NCI-H1694 (cell line): ENCODE data around the gene C16orf90.
"Not testable (repeated sequence)": the region's sequence is repeated elsewhere in the genome, so short reads cannot be mapped to it uniquely, and the experiment has no call there.

ENCODE experiments used
- DNase-seq: peaks from one replicate; lab custom pipeline; 2025; lab: John Stamatoyannopoulos, UW

Gene C16orf90

DNA sequence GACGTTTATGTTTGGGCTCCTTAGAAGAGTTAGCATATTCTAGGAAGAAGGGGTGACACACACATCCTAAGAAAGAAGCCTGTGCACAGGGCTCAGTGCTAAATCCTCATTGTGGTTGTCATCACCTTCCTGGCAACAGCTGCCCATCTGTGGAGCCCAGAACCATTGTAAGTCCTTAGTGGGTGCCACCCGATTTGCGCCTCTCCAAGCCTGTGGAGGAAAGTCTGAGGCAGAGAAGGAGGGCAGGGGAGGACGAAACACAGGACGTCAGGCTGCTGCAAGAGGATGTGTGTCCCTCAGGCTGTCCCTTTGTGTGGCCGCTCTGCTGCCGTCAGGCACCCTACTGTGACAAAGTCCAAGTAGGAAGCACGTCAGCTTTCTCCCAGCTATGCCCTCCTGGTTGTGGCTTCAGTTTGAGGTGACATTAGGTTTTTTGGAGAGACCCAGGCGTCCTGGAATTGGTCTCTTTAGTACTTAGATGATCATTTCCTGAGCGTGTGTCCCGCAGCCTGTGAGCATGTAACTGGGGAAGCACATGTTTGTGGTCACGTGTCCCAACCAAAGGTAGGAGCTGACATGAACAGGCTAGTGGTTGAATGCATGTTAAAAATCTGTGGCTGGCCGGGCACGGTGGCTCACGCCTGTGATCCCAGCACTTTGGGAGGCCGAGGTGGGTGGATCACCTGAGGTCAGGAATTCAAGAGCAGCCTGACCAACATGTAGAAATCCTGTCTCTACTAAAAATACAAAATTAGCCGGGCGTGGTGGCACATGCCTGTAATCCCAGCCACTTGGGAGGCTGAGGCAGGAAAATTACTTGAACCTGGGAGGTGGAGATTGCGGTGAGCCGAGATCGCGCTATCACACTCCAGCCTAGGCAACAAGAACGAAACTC, 16.2 kb upstream of the C16orf90 start:
- no peak for DNase-seq

DNA sequence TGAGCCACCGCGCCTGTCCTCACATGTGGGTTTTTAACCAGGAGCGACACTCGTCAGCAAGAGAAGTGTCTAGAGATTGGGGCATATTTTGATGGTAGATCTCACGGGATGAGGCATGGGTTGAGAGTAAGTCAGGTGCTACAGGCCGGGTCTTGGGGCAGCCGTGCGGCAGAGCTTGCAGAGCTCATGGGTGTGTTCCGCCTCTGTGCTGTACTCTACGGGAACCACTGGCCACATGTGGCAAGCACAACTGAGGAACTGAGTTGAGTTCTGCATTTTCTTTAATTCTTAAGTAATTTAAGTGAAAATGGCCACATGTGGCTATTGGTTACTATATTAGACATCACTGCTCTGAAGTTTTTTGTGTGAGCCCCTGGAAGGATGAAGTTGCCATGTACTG, 15.1 kb upstream of the C16orf90 start:
- no peak for DNase-seq

DNA sequence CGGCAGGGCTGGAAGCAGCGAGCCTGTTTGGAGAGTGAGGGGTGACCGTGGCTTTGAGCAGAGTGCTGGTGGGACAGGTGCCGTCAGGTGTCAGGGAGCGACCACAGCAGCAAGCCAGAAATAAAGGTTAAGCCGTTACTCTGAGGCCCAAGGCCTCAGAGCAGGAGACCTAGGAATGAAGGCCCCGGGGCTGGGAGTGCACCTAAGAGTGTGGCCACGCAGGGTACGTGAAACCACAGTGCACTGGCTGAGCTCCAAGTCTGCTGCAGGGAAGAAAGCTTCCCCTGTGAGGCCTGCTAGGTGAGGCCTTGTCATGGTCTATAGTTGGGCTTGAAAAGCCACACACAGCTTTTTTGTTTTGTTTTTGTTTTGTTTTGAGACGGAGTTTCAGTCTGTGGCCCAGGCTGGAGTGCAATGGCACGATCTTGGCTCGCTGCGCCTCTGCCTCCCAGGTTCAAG, 14.2 kb upstream of the C16orf90 start:
- DNase-seq = no peak

DNA sequence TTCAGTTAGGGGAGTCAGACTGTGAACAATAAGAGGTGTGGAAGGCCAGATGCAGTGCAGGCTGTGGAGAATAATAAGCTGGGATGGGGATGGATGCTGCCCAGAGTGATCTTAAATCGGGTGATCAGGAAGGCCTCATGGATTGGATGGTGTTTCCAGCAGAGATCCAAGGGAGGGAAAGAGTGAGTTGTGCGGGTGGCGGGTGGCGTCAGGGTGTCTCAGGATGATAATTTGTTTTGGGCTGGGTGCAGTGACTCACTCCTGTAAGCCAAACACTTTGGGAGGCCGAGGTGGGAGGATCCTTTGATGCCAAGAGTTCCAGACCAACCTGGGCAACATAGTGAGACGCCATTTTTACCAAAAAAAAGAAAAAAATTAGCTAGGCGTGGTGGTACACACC, 13.4 kb upstream of the C16orf90 start:
- DNase-seq = no peak

DNA sequence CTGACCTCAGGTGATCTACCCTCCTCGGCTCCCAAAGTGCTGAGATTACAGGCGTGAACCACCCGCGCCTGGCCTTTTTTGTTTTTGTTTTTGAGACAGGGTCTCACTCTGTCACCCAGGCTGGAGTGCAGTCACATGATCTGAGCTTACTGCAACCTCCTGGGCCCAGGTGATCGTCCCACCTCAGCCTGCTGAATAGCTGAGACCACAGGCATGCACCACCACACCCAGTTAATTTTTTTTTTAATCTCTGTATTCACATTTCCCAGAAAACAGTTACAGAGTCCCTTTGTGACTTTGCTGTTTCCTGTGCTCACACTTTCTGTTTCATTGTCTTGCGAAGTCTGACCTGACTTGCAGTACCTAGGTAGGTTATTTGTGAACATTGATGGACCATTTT, 8.2 kb upstream of the C16orf90 start:
- DNase-seq = no peak

DNA sequence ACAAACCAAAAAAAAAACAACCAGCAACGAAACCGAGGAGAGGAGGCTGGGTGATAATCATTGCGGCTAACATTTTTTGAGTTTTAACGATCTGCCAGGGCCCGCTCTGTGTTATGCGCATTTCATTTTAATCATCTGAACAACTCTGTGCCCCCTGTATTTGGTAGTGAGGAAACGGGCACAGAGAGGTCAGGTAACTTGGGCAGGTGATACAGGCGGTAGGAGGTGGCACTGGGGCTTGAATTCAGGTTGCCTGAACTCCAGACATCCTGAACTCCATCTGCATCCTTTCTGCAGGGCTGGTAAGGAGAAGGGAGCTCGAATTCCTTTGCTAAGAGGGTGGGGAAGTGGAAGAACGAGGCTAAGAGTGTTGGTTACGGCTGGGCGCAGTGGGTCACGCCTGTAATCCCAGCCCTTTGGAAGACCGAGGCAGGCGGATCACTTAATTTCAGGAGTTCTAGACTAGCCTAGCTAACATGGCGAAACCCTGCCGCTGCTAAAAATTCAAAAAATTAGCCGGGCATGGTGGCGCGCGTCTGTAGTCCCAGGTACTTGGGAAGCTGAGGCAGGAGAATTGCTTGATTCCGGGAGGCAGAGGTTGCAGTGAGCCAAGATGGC, 6.6 kb upstream of the C16orf90 start:
- no peak for DNase-seq

DNA sequence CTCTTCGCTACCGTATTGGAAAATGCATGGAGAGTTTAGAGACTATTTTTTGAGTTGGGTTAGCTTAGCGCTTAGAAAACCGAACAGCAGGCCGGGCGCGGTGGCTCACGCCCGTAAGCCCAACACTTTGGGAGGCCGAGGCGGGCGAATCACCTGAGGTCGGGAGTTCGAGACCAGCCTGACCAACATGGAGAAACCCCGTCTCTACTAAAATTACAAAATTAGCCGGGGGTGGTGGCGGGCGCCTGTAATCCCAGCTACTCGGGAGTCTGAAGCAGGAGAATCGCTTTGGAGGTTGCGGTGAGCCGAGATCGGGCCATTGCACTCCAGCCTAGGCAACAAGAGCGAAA, 6.1 kb upstream of the C16orf90 start:
- not testable (repeated sequence) for DNase-seq

DNA sequence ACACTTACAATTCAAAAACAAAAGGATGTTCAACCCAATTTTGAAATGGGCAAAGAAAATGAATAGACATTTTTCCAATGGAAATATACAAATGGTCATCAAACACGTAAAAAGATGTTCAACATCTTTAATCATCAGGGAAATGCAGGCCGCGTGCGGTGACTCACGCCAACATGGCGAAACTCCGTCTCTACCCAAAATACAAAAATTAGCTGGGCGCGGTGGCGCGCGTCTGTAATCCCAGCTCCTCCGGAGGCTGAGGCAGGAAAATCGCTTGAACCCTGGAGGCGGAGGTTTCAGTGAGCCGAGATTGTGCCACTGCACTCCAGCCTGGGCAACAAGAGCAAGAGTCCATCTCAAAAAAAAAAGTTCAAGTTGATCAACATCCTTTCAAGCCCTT, 3.7 kb upstream of the C16orf90 start:
- no peak for DNase-seq

DNA sequence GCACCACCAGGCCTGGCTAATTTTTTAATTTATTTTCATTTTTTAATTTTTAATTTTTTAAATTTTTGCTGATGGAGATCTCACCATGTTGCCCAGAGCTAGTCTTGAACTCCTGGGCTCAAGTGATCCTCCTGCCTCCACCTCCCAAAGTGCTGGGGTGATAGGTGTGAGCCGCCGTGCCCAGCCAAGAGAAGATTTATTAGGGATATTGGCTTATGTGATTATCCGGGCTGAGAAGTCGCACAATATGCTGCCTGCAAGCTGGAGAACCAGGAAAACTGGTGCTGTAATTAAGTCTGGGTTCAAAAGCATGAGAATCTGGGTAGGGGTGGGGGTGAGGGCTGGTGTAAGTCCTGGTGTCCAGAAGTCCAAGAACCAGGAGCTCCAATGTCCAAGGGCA, 2.5 kb upstream of the C16orf90 start:
- DNase-seq = no peak

DNA sequence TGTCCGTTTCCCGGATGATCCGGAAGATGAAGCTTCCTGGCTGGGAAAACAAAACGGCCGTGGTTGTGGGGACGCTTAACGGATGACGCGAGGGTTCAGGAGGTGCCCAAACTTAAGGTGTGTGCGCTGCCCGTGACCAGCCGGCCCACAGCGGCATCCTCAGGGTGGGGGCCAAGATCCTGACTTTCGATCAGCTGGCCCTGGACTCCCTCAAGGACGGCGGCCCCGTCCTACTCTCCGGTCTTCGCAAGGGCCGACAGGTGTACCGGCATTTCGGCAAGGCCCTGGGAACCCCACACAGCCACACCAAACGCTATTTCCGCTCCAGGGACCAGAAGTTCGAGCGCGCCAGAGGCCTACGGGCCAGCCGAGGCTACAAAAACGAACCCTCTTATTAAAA, 1.1 kb upstream of the C16orf90 start:
- no peak for DNase-seq

DNA sequence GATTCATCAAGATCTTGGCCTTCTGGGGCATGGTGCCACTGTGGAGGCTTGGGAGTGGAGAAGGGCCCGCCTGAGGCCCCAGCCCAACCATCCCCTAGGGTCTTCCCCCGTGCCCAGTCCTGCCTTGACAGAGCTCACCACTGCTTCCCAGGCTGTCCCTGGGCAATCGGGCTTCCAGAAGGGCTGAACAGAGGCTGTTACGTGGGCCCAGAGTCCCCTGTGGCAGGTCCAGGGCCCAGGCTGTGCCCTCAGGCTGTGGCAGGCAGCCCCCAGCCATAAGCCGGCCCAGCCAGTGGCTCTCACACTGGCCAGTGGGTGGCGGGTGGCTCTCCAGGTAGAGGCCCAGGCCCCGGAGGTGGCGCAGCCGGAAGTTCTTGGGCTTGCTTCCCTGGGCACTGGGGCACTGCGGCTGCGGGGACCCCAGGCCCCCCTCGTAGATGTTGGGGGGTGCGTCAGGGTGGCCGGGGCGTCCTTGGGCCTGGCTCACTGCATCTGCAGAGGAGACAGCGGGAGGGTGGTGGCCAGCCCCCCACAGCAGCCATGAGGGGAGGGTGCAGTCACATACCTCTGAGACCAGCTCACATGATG, 809 bp downstream of the C16orf90 start:
- DNase-seq = no peak

DNA sequence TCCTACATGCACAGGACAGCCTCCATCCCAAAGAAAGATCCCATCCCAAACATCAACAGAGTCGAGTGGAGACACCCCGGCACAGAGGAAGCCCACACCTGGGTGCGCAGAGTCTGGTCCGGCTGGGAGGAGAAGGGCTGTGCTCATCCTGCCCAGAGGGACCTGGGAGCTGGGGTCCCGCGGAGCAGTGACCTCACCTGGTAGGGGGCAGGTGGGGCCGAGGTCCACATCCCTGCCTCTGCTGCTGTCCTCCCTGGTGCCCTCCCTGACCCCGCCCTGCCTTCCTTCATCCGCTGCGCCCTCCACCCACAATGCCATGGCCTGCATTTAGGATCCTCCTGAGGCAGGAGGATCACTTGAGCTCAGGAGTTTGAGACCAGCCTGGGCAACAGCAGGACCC, 2.9 kb downstream of the C16orf90 start:
- DNase-seq = no peak

DNA sequence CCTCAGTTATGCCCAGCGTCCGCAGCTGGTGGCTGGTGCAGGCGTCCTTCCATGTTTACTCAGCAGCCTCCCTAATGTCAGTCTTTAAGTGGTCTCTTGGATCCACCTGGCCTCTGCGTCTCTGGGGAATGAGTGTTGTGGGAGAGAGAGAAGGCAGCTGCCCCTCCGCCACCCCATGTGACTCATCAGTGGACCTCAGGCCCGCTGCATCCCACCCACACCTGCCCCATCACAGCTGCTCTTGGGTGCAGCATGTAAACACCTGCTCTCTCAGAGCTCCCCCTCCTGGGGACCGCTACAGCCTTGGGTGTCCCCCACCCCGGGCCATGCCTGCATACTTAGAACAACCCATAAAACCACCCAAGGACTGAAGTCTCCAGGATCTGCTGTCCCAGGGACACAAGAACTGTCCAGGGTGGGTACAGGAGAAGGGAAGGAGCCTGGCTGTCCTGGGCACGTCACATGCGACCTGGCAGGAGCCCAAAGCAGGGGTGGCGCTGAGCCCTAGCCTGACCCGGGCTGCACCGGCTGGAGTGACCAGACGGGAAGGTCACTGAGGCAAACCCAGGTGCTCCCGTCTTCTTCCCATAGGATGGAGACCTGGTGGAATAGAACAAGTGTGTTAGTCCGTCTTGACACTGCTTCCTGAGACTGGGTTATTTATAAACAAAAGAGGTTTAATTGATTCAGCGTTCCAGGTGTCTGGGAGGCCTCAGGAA, 4.2 kb downstream of the C16orf90 start:
- no peak for DNase-seq

DNA sequence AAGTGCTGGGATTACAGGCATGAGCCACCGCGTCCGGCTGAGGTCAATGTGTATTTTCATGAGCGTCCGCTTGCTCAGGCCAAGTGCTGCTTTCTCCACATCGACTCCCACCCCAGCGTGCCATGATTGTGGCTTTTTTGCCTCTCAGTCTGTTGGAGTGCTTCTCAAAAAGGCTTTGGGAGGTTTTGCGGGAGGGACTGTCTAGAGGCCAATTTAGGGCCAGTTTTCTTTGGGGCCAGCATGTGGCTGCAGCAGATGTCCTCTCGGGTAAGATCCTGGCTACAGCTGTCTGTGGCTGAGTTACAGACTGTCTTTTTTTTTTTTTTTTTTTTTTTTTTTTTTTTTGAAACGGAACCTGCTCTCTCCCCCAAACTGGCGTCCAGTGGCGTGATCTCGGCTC, 6.5 kb downstream of the C16orf90 start:
- DNase-seq = no peak

DNA sequence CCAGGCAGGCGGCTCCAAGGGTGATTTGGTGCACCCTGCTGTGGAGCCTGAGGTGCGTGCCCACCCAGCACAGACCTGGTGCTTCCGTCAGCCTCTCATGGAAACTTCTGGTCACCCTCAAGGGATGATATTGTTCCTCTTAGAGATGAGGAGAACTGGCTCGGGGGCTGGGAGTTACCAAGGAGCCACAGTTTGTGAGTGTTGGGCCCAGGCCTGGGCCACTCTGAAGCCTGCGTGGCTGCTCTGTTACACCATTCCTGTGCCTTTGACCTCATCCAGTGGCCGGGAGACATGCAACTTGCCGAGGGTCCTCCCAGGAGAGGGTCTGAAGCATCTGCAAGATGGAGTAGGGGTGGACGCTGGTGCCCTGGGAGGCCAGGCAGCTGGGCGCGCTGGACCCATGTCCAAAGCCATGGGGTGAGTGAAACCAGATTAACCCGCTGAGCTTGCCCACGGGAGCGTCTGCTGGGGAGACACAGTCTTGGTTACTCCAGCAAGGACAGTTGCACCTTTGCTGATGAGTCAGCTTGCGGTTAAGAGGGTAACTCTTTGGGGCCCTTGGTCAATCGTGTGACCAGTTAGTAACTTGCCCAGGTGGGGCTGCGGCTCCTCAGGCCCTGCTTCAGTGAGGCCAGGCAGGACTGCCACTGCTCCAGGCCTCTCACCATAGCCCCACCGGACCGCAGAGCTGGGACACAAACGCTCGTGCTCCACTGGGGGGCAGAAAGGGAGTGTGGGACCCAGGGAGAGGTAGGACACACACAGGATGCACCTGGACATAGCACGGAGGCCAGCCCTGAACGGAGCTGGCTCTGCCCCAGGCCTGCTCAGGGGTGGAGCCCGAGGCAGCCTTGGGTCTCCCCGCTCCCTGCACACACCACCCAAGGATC, 7.5 kb downstream of the C16orf90 start:
- no peak for DNase-seq

DNA sequence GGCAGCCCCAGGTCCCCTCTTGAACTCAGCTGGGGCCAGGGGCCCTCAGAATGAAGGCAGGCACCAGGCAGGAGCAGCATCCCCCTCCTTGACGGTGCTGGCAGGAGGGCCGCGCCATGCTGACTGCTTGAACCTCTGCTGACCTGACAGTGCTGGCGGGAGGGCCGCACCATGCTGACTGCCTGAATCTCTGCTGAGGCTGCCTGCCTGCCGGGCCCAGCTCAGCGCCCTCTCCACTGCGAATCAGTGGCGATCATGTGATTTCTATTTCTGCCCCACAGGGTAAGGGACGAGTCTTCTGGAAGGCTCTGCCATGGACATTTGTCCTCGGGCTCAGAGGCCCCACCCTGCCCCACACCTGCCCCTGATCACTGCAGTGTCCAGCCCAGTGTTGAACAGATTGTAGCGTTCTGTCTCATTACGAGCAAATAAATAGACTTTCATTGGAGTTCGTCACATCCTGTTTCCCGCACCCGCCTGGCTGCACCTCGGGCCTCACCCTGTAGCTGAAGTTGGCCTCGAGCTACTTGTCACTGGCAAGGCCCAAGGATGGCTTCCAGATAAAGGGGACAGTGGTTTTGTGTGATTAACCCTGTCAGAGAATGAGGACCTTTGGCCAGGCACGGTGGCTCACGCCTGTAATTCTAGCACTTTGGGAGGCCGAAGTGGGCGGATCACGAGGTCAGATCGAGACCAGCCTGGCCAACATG, 8.6 kb downstream of the C16orf90 start:
- DNase-seq = no peak

DNA sequence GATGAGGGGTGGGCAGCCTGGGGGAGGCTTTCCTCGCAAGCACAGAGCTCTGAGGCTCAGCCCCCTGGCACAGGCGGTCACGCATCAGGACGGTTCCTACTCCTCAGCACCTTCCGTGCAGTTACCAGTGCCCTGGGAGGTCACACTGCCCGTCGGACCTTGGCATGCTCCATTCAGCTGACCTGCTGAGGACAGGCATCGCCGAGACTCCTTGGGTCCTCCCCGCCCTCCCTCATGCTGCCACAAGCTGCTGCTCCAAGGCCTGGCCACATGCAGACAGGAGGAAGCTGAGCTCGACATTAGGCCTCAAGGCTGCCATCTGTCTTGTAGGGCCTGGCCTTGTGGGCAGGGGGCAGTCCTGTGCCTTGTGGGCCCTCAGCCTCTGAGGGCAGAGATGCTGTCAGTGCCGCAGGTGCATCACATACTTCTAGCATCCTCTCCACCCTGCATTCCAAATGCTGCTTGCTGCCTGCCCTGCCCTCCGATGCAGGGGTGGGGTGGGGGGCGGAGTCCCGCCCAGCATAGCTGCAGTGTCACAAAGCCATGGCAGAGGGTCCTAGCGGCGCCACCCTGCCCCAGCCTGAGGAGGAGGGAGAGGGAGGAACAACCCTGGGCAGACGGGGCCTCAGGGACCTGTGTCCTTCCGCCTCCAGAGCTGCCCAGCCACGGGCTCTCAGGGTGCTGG, 9.3 kb downstream of the C16orf90 start:
- no peak for DNase-seq

DNA sequence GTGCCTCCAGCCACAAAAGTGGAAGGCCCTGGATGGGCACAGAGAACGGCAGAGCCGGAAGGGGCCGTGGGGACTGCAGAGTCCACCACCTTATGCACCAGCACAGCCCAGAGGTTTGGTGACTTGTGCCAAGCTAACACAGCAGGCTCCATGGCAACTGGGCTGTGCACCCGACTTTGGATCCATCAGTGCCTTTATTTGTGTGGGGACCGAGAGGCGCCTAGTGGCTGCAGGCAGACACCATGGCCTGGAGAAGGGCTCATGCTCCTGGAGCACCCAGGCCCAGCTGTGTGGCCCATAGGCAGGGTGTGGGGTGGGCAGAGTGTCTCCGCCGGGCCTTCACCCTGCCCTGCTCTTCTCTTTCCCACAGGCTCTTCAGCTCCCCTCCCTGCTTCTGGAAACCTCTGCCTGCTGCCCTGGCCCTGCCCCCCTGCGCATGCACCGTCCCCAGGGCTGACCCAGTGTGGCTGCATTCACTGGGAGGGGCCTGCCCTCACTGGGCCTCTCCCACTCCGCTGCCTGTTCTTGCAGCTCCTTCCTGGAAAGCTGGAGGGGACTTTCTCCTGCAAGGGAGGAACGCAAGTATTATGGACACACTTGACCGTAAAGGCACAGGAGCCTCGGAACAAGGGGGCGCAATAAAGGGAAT, 10.1 kb downstream of the C16orf90 start:
- DNase-seq = no peak

DNA sequence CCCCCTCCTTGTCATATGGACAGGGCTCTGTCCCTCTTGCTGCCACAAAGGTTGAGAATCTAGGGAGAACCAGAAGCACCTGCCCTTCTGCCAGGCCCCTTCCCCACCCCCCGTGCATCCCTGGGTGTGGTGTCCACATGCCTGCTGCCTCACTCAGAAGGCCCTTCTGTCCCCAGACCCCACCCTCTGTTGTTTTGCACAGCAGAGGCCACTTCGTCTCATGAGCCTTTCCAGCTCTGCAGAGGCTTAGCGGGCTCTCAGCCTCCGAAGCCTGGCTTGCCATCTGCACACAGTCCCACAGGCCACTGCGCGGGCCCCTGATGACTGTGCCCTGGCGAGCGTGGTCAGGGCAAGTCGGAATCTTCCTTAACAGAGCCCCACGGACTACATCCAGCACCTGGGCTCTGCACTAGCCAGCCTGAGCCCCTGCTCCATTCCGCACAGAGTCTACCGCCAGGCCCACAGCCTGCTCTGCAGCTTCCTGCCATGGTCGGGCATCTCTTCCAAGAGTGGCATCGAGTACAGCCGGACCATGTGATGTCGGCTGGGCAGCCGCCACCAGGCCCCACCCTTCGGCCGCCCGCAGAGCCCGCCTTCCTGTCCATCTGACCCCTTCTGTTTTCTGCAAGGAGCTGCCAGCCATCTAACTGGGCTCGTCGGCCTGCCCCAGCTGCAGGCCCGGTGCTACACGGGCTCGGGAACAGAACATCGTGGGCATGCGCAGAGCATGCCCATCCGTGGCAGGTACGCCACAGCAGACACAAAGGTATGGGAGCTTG, 10.8 kb downstream of the C16orf90 start:
- no peak for DNase-seq
